Right lobe of liver (tissue), 6 donors: ENCODE measurements around the gene DUSP6. TPM values are rescaled to one million over a fixed set of nuclear protein-coding genes. Genes with fewer than 3 reads are reported as not detected.

Experiments used
- ATAC-seq, 4 donors: fragments of 200-7000 bp; cut with Tn5 transposase; one replicate each; pipeline ENCODE4 v1.9.1; 2020; ENCODE audit warnings: mild to moderate bottlenecking in 4 of 4, moderate library complexity in 4 of 4
- DNase-seq, 3 donors: peaks; one replicate each; pipeline ENCODE4 v3.0.0-alpha.2; 2020
- H3K27ac ChIP-seq, 3 donors: fragments of 200-600 bp; one replicate each; pipeline ENCODE4 v1.8.0; 2022
- H3K27me3 ChIP-seq, 2 donors: fragments of 200-600 bp; one replicate each; pipeline ENCODE4 v1.8.0; 2022
- H3K36me3 ChIP-seq, 4 donors: fragments of 200-600 bp; sonication (generic) in 1 of 4; one replicate each; pipeline versions ENCODE4 v1.5.1 to v1.8.0; 2017 to 2022; ENCODE audit warnings: control low read depth in 1 of 4
- H3K4me1 ChIP-seq, 4 donors: fragments of 200-600 bp; sonication (generic) in 1 of 4; one replicate each; pipeline versions ENCODE4 v1.5.1 to v1.8.0; 2017 to 2022; ENCODE audit warnings: control low read depth in 1 of 4
- H3K4me3 ChIP-seq, 3 donors: fragments of 200-600 bp; one replicate each; pipeline ENCODE4 v1.8.0; 2022
- H3K9me3 ChIP-seq, 4 donors: fragments of 200-600 bp; sonication (generic) in 1 of 4; one replicate each; pipeline versions ENCODE4 v1.5.1 to v1.8.0; 2017 to 2022; ENCODE audit warnings: control low read depth in 1 of 4
- POLR2A ChIP-seq: fragments of 450-650 bp; IDR thresholded peaks from one replicate; pipeline ENCODE4 v1.6.1; 2017; ENCODE audit warnings: antibody characterized with exemption, mild to moderate bottlenecking
- WGBS: methylation state at CpG from one replicate; pipeline ENCODE4 v1.1.6; 2018; ENCODE audit warnings: low coverage, low lambda C conversion rate; ENCODE audit not compliant: insufficient coverage; ENCODE audit errors: missing lambda C conversion rate; 5-methylcytosine and 5-hydroxymethylcytosine counted together
- intact Hi-C, 2 donors: fragments of 100-400 bp; cut with DNase I; formaldehyde crosslinking; loops; one replicate each; pipeline versions ENCODE4 v1.11.2 to v1.14.1; 2022
- total RNA-seq, 6 experiments: library from RNA; depleted of rRNA in 2 of 6; stranded (reverse); fragments of >200 nt in 2 of 6; fragmentation: NEBNext Ultra II Directional in 3 of 6; extraction: Animal tissue kit (Norgen Biotek cat#: 25700) in 3 of 6; gene quantifications; one replicate each; pipeline versions ENCODE4 v1.1.0 to v1.2.4, GENCODE V29; 2016 to 2023
- TF ChIP-seq, protein P1 (sequence below), 4 donors: fragments of 200-600 bp in 3 of 4; fragments of 450-650 bp in 1 of 4; IDR thresholded peaks; one replicate each; pipeline versions ENCODE4 v1.5.1 to v1.8.0; 2016 to 2022; ENCODE audit warnings: antibody characterized with exemption in 4 of 4, mild to moderate bottlenecking in 2 of 4
- donor health status: DM: no; HTN: yes; CAD: no.
- donor health status: DM: no; HTN: no; CAD: no.
- donor health status: DM: no; HTN: no; CAD: no.
- donor health status: DM: no; HTN: yes; CAD: no.
- donor health status: DM: no; HTN: yes; CAD: no.

DUSP6 gene
- total RNA-seq, 6 experiments from 2014 or later, result 24.3 to 139 (median 50.4) TPM

DNA sequence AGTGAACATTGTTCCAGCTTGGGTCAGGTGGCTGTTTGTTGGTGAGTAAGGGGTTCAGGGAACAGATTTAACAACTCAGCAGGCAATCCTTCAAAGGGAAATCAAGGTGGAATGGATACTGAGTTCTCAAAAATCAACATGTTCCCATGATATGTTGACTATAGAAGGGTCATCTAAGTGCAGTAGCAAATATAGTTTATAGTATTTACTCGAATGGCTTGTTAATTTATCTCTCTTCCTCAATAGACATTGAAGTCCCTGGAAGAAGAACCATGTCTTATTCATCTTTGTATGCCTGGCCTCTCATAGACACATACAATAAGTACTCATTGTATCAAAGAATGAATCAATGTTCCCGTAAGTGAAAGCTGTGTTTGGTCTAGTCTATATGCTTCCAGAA, 24.5 kb upstream of the DUSP6 start:
- peaks cover 2 to 72% (median 18%) of the 10 kb centered on the region in 4 donors for H3K4me1 ChIP-seq
- H3K9me3 ChIP-seq, result no peaks in the 10 kb centered on the region
- intact Hi-C loops, result no loop called here

DNA sequence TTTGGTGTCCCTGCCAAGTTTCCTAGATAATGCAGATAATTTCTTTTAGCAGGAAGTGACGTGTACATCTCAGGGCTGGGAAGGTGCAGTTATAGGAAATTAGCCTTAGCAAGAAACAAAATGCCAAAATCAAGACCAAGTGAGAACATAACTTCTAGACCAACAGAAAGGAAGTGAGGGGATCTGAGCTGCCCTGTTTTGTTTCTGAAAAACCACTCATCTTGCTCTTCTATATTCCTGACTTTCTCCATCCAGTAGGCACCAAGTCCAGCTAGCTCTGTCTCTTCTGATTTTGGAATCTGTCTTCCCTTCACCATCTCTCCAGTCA, 23.9 kb upstream of the DUSP6 start:
- TF ChIP-seq POLR2A, result no peak
- no peaks in the 10 kb centered on the region for H3K27me3 ChIP-seq
- H3K9me3 ChIP-seq, result no peaks in the 10 kb centered on the region
- H3K4me3 ChIP-seq, result no peak overlapping the region
- WGBS, result 38% methylated on average over 1 of the region's 1 CpG
- peaks cover 2 to 67% (median 16%) of the 10 kb centered on the region in 4 donors for H3K4me1 ChIP-seq
- ATAC-seq, result no peak
- no peak for DNase-seq
- intact Hi-C loops, result no loop called here
- H3K36me3 ChIP-seq, result no peaks in the 10 kb centered on the region
- peak overlapping the region in 2 of 3 donors; percentile 83 to 87 for H3K27ac ChIP-seq

More for the DNA sequence above, 24.5 kb upstream of the DUSP6 start:
- Histone ChIP-seq H3K27ac (no peak overlapping the region), H3K27me3 (no peaks in the 10 kb centered on the region), H3K36me3 (no peaks in the 10 kb centered on the region), H3K4me3 (no peak overlapping the region)
- TF ChIP-seq POLR2A, result no peak
- TF ChIP-seq, protein P1, sequence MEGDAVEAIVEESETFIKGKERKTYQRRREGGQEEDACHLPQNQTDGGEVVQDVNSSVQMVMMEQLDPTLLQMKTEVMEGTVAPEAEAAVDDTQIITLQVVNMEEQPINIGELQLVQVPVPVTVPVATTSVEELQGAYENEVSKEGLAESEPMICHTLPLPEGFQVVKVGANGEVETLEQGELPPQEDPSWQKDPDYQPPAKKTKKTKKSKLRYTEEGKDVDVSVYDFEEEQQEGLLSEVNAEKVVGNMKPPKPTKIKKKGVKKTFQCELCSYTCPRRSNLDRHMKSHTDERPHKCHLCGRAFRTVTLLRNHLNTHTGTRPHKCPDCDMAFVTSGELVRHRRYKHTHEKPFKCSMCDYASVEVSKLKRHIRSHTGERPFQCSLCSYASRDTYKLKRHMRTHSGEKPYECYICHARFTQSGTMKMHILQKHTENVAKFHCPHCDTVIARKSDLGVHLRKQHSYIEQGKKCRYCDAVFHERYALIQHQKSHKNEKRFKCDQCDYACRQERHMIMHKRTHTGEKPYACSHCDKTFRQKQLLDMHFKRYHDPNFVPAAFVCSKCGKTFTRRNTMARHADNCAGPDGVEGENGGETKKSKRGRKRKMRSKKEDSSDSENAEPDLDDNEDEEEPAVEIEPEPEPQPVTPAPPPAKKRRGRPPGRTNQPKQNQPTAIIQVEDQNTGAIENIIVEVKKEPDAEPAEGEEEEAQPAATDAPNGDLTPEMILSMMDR (IDR thresholded peaks at IDR 0.05), result no peak
- DNase-seq, result no peak
- ATAC-seq, result no peak
- 77% methylated on average over 2 of the region's 2 CpGs for WGBS

DNA sequence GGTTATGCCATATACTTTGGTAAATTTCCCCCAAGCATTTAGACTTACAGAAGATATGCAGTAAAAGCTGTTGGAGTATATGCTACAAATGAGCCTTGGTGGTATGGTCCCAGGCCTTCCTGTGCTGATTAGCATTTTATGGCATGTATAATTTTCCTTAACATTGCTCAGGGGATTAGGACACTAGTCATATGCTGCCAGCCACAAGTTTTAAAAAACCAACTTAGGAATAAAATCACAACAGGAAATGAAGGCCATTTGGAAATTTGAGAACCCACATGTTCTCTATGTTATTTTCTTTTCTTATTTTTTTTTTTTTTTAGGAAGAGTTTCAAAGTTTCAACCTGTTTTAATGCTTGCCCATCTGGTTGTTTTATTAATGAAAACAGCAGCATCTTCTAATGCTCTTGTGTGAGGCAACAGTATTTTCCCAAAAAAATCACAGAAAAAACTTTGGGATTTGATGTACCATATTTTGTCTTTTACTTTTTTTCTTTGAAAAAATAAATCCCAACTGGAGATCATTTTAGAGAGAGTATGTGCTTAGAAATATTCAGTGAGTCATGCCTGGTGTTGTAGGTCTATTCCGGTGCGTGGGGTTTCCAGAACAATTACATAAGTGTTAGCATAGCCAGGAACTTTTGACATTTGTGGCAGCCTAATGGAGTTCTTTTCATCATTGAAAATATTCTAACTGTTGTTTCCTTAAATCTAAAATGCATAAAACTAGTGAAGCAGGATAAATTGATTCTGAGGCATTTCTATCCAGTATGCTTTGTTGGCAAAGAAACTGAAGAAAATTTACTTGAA, 21.7 kb upstream of the DUSP6 start:
- Histone ChIP-seq H3K4me1 (peaks cover 2 to 49% (median 9%) of the 10 kb centered on the region in 4 donors), H3K27ac (peak overlapping the region; percentile 70 to 87 (median 83))
- no peak for TF ChIP-seq POLR2A
- TF ChIP-seq, protein P1 (IDR thresholded peaks at IDR 0.05), result no peak

DNA sequence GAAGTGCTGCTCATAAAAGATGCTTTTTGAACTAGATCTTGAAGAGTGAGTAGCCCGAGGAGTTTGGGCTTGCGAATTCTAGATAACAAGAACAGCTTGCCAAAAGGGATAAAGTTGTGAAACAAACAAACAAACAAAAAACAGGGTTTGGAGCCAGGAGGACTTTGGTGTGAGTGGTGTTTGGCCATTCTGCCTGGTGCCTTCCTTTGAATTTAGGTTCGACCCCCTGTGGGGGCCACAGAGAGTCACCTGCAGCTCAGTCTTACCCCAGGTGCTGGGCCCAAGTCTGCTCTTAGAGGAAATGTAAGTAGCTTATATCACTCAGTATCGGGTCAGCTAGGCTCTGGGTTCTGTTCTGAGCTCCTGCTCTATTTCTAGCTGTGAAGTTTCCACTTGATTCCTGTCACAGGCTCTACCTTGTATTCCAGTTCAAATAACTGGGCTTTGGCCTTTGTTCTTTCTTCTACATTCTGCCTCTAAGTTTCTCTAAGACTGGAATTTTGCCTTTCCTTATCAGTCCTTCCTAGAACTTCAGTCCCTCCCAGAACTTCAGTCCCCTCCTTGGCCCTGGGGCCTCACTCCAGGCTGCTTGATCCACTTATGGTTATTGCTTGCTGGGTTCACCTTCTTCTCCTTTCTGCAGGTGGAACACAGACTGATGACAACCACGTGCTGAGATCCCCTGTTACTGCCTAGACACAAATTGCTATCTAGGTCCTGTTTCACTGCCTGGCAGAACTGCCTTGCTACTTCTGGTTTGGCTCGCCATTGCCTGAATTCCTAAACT, 20.5 kb upstream of the DUSP6 start:
- peak overlapping the region; percentile 6 to 33 (median 6) for H3K4me3 ChIP-seq
- intact Hi-C loops, result no loop called here
- DNase-seq, result peak in 1 of 3 donors; percentile 61
- H3K4me1 ChIP-seq, result peaks cover 2 to 38% (median 4%) of the 10 kb centered on the region in 4 donors
- no peaks in the 10 kb centered on the region for H3K36me3 ChIP-seq
- 21% methylated on average over 5 of the region's 6 CpGs for WGBS
- H3K27me3 ChIP-seq, result no peaks in the 10 kb centered on the region
- peak; percentile 49 to 79 (median 71) for ATAC-seq
- H3K27ac ChIP-seq, result peak overlapping the region; percentile 70 to 87 (median 83)
- H3K9me3 ChIP-seq, result no peaks in the 10 kb centered on the region
- TF ChIP-seq, protein P1 (IDR thresholded peaks at IDR 0.05), result no peak
- TF ChIP-seq POLR2A, result no peak

More for the DNA sequence above, 21.7 kb upstream of the DUSP6 start:
- Histone ChIP-seq H3K4me3 (peak overlapping the region in 2 of 3 donors; percentile 6 to 33), H3K9me3 (no peaks in the 10 kb centered on the region), H3K27me3 (no peaks in the 10 kb centered on the region), H3K36me3 (no peaks in the 10 kb centered on the region)
- WGBS, result 15% methylated on average over 2 of the region's 2 CpGs
- DNase-seq (no peak), ATAC-seq (peak; percentile 58 to 66 (median 64))
- intact Hi-C loops, result no loop called here

DNA sequence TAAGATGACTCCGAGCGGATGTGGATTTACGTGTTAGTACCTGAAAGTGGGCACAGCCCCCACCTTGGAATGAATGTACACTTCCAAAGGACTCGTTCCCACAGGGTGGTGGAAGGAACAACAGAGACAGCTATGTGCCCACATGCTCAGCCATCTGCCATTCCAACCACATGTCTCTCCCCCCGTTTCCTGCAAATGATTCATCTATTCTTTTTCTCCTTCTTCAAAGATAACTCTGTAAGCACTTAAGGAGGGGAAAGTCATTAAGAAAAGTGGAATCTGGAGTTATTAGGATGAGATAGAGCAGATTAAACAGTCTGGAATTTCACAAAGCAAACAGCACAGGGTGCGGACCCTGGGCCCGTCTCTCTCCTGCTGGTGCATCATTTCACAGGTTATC, 18.5 kb upstream of the DUSP6 start:
- DNase-seq (no peak), ATAC-seq (no peak)
- no peaks in the 10 kb centered on the region for H3K27me3 ChIP-seq
- H3K4me3 ChIP-seq, result no peak overlapping the region
- H3K9me3 ChIP-seq, result no peaks in the 10 kb centered on the region
- intact Hi-C loops, result no loop called here
- H3K4me1 ChIP-seq, result peaks cover 2 to 50% (median 8%) of the 10 kb centered on the region in 4 donors
- WGBS, result 68% methylated on average over 7 of the region's 7 CpGs
- no peak overlapping the region for H3K27ac ChIP-seq
- no peak for TF ChIP-seq POLR2A
- TF ChIP-seq, protein P1 (IDR thresholded peaks at IDR 0.05), result no peak
- H3K36me3 ChIP-seq, result no peaks in the 10 kb centered on the region
